Muscle of arm (tissue), 12 donors: ENCODE measurements around the gene SUFU. TPM values are rescaled to one million over a fixed set of nuclear protein-coding genes. Genes with fewer than 3 reads are reported as not detected.

Experiments
- DNase-seq: peaks from one replicate; pipeline ENCODE4 v3.0.0-alpha.2; 2013
- polyA plus RNA-seq, 12 donors: library from polyadenylated mRNA; unstranded; fragments of 120-200 nt; gene quantifications; one replicate each; pipeline ENCODE4 v1.2.1, GENCODE V29; 2013; ENCODE audit not compliant: insufficient read length in 12 of 12

Gene SUFU
- polyA plus RNA-seq, 12 donors = 10.8 to 24.1 (median 15.3) TPM; not detected in 1

DNA sequence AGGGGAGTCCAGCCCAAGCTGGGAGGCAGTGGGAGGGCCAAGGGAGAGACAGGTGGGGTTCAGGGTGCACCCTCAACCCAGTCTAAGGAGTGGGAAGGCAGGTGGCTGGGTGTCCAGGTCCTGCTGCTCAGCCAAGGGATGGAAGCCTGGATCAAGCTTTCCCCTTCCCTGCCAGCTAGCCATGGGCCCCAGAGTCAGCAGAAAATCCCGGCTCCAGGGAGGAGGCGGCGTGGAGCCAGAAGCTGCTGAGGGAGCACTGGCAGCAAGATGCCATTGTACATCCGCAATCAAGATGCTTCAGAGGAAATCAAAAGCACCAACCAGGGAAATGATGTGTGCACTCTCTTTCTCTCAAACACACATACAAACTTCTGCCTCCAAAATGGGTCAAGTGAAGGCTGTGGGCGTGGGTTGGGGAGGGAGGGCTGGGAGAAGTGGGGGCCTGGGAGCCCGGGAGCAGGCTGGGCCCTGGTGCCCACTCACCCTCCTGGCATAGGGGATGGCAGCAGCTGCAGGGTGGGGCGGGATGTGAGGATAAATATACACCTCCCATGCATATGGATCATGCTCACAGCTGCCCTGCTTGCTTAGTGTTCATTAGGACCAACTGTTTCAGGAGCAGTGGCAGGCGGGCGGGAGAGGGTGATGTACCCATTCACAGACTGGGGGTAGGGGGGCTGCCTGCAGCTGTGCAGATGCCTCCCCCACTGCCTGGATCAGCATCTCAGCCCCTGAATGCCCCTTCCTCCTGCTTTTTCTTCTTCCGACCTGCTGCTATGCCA, 164.7 kb downstream of the SUFU start:
- DNase-seq = no peak

DNA sequence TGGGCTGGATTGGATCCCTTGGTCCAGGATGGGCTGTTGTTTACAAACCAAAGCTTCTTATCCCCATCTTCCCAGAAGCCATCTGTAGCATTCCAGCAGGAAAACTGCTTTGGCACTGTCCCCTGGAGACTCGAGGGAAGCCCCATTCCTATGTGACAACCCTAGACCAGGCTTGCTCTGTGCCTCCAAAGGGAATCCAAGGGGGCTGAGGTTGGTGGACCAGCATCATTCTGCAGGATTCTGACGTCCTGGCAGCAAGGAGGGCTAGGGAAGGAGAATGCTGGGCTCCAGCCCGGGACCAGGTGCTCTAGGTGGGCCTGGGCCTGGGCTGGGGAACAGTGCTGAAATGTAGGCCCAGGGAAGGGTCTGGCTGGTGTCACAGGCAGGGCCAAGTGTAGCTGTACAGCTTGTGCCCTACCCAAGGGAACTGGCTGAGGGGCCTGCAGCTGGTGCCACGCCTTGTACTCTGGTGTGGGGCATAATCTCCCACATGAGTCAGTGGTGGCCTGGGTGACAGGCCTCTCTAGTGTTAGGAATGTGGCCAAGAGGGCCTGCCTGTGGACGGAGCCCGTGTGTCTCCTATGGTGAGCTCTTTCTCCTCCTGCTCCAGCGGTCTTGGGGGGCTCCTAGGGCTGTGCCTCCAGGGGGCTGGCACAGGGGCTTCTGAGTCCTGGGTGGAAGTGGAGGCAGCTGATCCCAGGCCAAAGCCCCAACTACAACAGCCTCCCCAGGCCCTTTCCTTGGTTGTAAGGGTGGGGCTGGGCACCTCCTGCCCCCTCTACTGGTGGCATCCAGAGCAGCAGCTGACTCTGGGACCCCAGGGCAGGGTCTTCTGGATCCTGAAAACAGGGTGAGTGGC, 165.7 kb downstream of the SUFU start:
- DNase-seq = no peak

DNA sequence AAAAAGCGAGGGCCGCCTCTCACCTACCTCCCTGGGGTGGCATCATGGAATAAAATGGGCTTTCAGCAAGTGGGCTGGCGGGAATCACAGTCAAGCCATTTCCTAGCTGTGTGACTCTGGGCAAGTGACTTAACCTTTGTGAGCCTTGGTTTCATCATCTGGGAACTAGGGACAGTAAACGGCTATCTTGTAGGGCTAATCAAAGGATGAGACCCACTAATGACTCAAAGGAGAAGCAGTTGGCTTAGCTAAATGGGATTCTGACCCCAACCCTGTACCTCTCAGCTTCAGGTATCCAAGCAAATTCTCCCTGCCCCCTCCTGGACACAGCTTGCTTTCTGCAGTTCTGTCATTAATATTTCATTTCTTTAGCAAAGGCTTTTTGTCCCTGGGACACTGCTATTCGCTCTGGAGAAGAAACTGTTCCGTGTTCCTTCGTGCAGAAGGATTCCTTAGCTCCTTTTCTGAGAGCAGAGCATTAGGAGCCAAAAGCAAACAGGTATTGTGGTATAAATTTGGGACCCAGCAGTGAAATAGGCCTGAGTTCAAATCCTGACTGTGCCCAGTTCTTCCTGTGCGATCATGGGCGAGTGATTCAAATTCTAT, 166.4 kb downstream of the SUFU start:
- DNase-seq = no peak

DNA sequence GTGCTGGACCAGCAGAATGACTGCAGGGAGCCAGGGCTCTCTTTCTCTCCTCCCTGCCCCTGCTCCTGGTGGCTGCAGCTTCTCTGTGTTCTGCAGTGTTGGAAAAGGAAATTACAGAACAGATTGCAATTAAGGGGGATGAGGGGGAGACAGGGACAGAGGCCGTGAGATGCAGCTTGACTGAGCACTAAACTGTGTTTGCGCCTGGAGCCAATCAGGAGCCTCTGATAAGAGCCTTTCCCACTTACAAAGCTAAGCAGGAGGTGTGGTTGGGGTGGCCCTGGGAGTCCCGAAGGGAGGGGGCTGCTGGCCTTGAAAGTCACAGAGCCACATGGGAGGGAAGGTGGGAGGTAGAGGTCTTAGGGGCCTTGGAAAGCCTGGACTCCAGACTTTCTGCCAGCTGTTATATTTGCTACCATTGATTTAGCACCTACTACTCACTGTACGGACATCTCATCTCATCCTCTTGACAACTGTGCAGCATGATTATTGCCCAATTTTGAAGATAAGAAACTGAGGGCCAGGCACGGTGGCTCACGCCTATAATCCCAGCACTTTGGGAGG, 167.2 kb downstream of the SUFU start:
- no peak for DNase-seq

DNA sequence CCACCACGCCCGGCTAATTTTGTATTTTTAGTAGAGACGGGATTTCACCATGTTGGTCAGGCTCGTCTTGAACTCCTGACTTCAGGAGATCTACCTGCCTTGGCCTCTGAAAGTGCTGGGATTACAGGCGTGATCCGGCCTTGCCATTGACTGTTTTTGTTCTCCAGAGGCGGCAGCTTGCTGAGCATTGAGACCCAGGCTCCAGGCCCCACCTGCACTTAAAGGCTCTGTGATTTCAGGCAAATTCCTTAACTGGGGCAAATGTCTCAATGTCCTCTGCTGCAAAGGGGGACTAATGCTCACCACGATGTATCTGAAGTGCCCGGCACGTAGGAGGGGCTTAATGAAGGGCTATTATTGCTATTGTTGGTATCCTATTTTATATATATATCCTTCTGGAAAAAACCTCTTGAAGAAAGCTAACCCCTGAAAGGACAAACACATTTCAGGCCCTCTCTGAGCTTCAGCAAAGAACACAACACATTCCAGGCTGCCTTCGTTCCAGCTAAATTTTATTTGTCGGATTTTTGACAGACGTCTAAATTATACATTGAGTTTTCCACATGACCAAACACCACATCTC, 169.6 kb downstream of the SUFU start:
- DNase-seq = no peak

DNA sequence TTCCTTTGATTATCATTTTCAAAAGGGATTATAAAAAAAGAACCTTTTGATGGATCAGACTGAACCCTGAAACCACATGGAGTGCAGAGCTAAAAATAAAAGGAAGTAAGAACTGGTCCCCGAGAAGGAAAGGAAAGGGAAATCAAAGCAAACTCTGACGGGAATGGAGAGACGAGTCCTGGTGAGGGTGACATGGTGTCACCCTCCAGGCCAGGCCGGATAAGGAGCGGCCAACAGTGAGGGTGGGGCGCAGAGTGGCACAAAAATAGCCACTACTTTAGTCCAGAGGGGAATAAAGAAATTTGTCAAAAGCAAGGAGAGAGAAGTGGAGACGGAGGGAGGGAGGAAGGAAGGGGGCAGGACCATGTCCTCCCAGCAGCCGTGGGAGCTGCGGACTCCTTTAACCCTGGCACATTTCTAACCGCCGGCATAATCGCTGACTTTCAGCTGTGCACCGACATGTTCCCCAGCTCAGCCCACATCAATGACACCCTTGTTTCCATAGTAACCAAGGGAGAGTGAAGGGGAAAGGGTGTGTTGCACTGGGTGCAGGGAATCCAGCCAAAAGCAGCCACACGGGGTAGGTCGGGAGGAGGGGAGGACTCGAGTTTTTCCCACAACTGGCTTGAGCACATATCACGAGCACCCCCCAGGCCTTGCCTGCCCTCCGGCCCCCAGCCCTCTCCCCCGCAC, 170.2 kb downstream of the SUFU start:
- no peak for DNase-seq

DNA sequence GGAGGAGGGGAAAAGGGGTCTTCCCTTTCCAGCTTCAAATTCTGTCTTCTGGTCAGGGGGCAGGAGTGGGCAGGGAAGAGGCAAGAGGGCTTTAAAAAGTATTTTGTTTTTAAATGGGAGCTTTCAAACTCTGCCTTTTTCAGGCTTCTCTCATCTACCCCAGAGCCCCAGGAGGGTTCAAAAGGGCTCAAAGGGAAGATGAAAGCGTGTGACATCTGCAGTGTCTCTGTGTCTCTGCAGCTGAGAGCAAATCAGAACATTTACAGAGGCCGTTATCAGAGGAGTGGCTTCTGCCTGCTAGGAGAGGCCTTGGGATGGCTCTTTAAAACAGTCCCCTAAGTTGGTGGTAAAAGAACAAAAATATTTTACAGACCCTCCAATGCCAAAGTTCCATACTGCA, 170.8 kb downstream of the SUFU start:
- no peak for DNase-seq

DNA sequence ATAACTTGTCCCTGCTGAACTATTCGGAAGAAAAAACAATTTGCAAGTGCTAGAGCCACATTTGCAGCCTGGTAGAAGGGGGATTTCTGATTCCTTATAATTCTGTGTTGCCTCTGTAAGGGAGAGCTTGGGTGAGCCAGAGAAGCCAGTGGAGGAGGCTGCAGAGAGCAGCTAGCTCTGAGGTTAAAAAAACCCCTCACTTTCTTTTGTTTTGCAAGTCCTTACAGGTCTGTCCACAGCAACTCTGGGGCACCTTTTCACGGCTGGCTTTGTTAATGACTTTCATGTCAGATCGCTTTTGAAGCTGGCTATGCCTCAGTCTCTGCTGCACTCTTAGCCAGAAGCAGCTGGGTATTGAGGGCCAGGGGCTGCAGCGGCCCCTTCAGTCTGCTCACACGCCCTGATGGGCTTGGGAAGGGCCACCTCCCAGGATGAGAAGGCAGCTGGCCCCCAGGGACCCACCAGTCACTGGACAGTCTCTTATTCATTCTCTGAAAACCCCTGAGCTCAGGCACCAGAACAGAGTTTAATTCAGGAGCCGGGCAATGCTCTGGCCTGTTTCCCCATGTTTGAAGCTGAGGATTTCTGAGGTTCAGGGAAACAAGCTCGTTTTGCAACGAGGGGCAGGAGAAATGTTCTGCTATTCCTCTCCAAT, 171.4 kb downstream of the SUFU start:
- no peak for DNase-seq

DNA sequence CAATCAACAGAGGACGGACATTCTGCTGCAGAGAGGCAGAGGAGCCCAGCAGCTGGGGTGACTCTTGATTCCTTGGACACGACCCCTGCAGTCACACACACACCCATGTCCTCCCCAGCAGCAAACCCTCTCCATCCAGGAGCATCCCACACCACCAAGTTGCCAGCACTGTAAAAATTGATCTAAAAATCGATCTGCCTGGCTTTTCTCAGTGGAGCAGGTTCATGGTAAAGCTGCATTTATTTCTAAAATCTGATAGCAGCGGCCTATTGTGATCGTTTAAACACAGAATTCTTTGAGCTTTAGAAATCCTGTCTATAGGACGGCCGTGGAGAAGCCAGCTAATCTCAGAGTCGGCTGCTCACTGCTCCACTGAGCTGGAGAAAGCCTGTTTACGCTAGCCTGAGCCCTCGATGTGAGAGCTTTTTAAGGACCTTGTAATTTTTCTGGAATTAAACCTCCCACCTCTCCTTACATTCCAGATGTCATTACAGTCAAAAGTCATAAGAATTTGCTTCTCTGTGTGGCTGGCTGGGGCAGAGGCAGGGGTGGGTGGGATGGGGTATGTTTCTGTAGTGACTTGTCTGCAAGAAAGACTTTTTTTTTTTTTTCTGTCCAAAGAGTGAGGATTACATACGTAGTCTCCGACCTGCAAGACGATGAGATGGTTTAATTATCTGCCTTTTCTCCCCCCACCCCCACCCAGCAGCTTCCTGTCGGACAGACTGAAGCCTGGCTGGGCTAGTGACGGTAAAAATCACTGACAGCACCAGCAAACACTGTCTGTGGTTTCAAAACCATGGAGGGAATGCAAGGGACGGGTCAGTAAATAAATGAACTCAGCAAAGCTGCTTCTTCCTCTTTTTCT, 172.1 kb downstream of the SUFU start:
- DNase-seq = no peak

DNA sequence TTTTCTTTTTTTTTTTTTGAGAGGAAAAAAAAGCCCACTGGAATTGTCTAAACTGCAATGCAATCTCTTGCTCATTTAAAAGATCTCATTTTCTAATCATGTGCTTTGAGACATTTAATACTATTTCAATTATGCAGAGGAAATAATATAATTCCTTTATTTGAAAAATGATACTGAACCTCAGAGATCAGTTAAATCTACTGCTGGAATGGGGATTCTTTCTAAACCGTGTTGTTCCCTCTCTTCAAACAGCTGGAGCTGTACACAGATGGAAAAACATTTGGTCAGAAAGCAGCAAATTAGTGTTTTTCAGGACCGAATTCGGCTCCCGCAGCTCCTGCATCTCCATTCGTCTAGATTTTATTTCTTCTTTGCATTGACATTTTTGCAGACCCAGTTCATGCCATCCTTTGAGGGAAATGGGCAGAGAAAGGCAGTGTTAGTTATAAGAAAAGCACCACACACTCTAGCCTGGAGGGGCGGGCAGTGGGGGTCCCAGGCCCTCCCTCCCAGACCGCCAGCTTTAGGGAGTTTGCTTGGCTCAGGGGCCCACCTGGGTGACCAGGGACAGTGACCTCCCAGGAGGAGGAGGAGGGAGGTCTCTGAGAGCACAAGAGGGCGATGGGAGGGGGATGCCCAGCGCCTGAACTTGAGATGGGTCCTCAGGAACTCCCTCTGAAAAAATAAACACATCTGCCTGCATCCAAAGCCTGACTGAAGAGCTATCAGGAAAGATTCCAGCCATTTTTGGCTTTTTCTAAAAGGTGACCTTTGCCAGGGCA, 173.0 kb downstream of the SUFU start:
- DNase-seq = no peak

DNA sequence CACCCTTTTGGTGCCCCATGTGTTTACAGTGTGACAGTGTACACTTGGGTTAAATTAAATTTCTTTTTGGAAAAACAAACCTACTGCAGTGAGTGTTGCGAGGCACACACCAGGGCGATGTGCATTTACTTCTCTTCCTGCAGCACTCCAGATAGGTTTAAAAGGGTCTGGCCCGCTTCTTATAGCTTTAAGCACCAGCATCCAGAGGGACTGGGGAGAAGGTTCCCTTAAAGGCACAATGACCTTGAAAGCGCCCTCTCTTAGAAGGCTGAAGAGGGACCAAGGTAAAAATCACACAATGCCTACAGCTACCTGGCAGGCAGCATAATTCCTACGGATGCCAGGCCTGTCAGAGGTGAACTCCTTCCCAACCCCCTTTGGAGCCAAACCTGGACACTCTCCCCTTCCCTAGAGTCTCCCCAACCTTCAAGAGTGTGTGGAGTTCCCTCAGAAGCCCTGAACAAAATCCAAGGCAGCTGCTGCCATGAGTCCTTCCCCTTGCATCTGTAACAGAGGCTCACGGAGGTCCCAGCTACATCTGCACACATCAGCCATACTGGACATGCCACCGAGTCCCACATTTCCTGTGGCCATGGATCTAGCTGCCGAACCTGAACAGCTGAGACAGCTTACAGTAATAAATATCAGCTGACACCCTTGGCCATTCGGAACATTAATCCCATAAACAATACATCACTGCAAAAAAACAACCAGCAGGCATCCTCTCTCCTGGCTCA, 173.7 kb downstream of the SUFU start:
- no peak for DNase-seq

DNA sequence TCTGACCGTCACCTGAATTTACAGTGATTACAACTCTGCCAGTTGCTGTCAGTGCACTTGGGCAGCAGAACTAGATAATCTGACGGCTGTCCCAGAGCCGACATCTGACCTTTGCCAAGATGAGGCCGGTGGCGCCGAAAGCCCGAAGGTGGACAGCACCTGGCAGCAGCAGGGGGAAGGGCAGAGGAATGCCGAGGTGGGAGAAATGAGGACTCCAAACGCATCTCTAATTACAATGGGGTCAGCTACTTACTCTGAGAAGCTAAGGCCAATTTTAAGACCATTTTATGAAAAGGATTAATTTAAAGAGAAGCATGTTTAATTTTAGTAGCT, 174.3 kb downstream of the SUFU start:
- no peak for DNase-seq

DNA sequence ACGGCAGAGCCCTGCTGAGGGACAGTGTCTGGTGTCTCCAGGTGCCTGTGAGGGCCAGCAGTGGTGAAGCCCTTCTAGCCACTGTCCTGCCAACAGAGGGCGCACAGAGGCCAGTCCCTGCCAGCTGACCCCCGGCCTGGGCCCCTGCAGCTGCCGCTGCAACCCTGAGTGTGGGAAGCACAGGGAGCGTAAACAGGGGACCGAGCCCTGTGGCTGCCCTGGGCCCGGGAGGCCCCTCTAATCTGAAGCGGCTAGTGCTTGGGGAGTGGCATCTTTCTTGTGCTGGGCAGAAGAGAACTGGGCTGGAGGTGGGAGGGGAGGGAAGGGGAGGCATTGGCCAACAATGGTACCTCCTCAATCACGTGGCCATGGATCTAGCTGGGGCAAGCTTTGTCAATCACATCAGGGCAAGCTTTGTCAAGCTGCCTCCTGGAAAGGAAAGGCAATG, 175.1 kb downstream of the SUFU start:
- no peak for DNase-seq

DNA sequence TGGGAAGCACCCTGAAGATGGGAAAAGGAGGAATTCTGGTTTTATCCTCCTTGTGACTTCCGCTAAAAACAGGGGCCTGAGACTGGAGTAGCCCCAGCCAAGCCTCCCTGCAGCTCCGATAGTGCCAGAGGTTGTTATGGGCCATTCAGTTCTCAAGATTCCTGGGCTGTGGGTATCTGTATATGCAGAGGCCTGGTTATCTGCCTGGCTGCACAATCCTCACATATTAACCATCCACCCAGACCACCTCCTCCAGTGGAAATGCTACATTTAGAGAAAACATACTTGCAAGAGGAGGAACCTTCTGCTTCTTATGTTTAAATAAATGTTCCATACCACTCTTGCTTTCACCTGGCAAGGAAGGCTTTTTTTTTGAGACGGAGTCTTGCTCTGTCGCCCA, 175.8 kb downstream of the SUFU start:
- DNase-seq = no peak

DNA sequence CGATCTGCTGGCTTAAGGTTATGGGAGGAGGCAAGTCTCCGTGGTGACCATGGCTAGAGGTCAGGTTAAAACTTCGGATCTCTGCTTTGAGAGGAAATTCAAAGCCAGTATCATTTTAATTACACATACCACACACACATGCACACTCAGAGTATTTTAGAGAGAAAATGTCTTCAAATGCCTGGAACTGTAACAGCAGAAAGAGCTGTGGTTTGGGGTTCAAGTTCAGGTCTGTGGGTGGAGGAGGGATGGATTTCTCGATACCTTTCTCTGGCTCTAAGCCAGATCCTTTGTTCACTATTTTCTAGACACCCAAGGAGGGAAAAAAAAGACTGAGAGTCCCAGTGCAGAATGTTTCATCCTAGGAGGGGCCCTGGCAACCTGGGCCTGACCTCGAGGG, 177.9 kb downstream of the SUFU start:
- no peak for DNase-seq

DNA sequence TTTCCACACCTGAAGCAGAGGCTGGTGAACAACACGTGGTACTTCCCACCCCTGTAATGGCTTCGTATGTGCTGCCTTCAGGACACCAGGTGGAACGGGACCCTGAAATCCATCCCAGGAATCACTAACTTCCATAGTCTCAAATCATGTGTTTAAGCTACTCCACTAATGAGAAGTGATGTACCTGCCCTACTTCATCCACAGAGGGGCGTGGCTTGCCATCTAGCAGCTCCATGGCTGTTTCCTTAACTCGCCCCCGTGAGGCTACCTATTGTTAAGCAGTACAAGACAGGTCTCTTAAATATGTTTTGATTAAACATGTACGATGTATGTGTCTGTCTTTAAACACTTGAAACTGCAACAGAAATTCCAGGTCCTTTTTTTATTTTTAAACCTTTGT, 178.6 kb downstream of the SUFU start:
- DNase-seq = no peak

DNA sequence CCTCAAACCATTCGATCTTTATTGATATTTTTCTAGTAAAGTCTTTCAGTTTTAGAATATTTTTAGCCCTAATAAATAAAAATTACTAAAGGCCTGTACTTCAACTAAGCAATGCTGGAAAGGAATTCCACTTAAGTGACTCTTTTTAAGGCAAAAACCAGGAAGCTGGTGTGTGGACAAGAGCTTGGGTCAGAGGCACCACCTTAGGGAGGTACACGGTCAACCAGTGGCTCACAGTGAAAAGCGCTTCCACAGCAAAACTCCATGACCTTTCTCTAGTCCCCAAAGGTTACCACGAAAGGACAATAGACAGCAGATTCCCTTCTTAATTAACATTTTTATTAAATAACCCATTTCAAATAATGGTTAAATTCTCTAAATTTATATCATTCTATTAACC, 179.2 kb downstream of the SUFU start:
- no peak for DNase-seq
